ENCODE data around the gene PWP1.
"Not testable (repeated sequence)": the region's sequence is repeated elsewhere in the genome, so short reads cannot be mapped to it uniquely, and the experiment has no call there.

PWP1 gene

DNA sequence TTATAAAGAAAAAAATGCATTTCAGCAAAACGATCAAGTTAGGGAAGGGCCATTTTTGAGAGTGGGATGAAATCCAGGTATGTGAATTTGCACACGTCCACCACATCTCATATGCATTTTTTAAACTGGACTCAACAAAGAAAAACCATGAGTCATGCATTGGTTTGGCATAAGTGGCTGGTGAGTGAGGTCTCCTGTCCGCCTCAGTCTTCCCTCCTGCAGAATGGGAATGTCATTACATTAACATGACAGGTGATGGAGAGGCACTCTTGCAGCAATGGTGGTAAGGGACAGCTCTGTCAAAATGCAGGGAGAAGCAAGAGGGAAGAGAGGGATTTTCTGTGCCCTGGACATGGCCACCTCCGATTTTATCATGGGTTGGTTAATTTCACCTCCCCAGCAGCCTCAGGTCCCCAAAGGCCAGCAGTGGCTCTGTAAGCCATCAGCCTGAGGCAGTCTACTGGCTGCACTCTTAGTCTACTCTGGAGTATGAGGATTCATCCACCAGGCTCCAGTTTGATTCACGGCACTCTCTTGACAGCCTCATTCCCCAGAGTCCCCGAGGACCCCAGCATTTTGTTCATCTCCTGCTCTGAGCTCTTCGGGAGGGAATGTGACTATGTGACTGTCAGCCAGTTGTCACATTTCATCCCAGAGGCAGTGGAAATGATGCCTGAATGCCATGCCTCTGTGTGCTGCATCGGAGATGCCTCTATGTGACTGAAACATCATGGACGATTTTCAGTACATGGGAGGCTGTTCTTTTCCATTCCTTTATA is 17.1 kb upstream of the PWP1 start:
- no peak for DNase-seq (ENCODE audit: low spot score)

DNA sequence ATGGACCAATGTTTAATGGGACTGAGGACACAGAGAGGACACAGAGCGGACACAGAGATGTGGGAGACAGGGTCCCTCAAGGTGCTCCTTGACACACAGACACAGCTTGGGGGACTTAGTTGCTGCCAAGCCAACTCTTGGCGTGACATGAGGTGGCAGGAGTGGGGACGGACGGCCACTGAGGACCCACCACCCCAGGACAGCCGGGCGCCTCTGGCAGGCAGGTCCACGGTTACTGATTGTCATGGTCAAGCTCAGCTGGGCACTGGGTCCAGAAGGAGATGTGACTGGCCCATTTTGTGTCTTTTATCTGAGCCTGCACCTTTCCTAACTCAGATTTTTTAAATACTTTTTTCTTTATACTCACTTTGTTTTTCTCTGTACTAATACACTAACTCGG is 15.7 kb upstream of the PWP1 start:
- no peak for DNase-seq (ENCODE audit: low spot score)

GRCh38 chr12:107670999-107671643 is 14.5 kb upstream of the PWP1 start:
- no peak for DNase-seq (ENCODE audit: low spot score)

- no peak for DNase-seq (ENCODE audit: low spot score)
Measured at GRCh38 chr12:107677671-107678070, 7.9 kb upstream of the PWP1 start.

GRCh38 chr12:107679336-107679735 is 6.3 kb upstream of the PWP1 start:
- DNase-seq (ENCODE audit: low spot score): no peak

- no peak for DNase-seq (ENCODE audit: low spot score)
Measured at GRCh38 chr12:107681455-107681835, 4.2 kb upstream of the PWP1 start.

- no peak for DNase-seq (ENCODE audit: low spot score)
Measured at GRCh38 chr12:107681836-107682820, 3.5 kb upstream of the PWP1 start.

DNA sequence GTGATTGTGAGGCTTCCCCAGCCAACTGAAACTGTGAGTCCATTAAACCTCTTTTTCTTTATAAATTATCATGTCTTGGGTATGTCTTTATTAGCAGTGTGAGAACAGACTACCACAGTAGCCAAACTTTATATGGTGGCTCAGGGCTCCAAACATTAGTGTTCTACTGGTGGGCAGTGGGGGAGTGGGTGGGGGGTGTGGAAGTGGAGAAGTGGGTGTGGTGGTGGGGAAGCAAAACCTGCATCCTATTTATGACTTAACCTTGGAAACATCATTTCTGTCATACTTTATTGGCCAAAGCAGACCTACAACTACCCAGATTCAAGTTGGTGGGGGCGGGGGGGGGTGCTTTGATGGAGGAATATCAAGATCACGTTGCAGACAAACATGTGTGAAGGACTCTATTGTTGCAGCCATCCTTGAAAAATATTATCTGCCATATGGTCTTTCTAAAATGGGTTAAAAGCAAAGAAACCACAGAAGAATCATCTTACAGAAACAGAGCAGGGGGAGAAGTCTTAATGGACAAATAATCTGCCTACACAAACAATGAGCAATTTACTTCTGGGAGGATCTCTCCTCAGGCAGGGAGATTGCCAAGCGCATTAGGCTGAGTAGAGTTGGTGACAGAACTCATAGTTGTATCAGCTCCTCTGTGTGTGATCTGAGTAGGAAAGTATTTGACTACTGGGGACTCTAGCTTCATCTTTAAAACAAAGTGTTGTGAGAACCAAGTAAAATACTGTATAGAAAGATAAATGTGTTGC is 1.4 kb upstream of the PWP1 start:
- DNase-seq (ENCODE audit: low spot score): peak; percentile 34

- peak; percentile 61 for DNase-seq (ENCODE audit: low spot score)
Measured at GRCh38 chr12:107684990-107685359, 624 bp upstream of the PWP1 start.

- DNase-seq (ENCODE audit: low spot score): peak; percentile 30
Measured at GRCh38 chr12:107695772-107696171, 10.2 kb downstream of the PWP1 start.

DNA sequence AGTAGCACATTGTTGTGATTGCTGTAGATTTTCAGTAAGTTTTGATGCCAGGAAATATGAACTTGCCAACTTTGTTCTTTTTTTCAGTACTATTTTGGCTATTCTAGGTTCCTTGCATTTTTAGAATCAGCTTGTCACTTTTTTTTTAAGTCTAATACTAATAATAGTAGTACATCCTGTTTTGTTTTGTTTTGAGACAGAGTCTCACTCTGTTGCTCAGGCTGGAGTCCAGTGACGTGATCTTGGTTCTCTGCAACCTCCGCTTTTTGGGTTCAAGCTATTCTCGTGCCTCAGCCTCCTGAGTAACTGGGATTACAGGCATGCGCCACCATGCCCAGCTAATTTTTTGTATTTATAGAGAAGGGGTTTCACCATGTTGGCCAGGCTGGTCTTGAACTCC is 16.5 kb downstream of the PWP1 start:
- no peak for DNase-seq (ENCODE audit: low spot score)

DNA sequence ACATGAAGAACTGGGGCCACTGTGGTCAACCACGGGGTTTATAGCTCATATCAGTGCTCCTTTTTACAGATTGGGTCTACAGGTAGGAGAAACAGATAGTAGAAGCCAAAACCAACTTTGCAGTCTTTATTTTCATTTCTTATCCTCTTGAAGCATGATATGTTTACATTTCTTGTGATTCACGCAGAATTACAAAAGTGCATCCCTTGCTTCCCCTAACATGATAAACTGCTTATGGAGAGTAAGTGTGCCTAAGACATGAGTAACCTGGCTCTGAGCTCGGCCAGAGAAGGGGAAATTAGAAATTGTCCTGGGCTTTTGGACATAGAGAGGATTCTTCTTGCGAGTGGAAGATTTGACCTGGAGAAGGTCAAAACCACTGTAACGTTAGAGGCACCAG is 18.4 kb downstream of the PWP1 start:
- DNase-seq (ENCODE audit: low spot score): no peak

DNA sequence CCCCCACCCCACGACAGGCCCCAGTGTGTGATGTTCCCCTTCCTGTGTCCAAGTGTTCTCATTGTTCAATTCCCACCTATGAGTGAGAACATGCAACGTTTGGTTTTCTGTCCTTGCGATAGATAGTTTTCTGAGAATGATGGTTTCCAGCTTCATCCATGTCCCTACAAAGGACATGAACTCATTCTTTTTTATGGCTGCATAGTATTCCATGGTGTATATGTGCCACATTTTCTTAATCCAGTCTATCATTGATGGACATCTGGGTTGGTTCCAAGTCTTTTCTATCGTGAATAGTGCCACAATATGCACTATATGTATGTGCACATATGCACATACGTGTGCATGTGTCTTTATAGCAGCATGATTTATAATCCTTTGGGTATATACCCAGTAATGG is 19.9 kb downstream of the PWP1 start:
- DNase-seq (ENCODE audit: low spot score): not testable (repeated sequence)

DNA sequence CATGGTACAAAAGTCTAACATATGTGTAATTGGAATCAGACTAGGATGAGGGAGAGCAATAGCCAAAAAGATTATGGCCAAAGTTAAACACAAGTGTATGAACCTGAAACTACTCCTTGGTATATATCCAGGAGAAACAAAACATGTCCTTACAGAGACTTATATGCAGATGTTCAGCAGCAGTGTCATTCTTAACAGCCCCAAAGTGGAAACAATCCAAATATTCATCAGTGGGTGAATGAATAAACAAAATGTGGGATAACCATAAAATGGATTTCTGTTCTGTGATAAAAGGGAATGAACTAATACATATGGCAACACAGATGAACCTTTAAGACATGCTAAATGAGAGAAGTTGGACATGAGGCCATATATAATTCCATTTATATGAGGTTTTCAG is 30.2 kb downstream of the PWP1 start:
- DNase-seq (ENCODE audit: low spot score): no peak

GRCh38 chr12:107718606-107719005 is 33.0 kb downstream of the PWP1 start:
- DNase-seq (ENCODE audit: low spot score): no peak

DNA sequence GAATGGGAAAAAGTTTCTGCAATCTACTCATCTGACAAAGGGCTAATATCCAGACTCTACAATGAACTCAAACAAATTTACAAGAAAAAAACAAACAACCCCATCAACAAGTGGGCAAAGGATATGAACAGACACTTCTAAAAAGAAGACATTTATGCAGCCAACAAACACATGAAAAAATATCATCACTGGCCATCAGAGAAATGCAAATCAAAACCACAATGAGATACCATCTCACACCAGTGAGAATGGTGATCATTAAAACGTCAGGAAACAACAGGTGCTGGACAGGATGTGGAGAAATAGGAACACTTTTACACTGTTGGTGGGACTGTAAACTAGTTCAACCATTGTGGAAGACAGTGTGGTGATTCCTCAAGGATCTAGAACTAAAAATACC is 41.7 kb downstream of the PWP1 start:
- not testable (repeated sequence) for DNase-seq (ENCODE audit: low spot score)

DNA sequence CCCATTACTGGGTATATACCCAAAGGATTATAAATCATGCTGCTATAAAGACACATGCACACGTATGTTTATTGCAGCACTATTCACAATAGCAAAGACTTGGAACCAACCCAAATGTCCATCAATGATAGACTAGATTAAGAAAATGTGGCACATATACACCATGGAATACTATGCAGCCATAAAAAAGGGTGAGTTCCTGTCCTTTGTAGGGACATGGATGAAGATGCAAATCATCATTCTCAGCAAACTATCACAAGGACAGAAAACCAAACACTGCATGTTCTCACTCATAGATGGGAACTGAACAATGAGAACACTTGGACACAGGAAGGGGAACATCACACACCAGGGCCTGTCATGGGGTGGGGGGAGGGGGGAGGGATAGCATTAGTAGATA is 42.1 kb downstream of the PWP1 start:
- DNase-seq (ENCODE audit: low spot score): not testable (repeated sequence)

GRCh38 chr12:107730618-107731341 is 45.2 kb downstream of the PWP1 start:
- no peak for DNase-seq (ENCODE audit: low spot score)

GRCh38 chr12:107731366-107731765 is 45.8 kb downstream of the PWP1 start:
- no peak for DNase-seq (ENCODE audit: low spot score)

GRCh38 chr12:107732365-107732764 is 46.8 kb downstream of the PWP1 start:
- no peak for DNase-seq (ENCODE audit: low spot score)

DNA sequence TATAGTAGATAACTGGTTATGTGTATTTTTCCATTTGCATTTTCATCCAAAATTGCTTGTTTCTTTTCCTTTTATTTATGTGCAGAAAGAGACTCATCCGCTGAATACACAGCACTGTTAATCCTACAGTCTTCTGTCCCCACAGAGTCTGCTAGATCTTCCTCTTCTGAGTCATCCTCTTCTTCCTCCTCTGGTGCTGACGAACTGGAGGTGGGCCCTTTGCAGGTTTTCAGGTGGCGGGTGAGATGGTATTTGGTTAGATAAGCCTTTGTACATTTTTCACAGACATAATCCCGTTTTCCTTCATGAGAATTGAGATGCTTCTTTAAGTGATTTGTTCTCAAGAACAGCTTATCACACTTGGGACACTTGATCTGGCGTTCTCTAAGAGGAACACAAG is 48.5 kb downstream of the PWP1 start:
- no peak for DNase-seq (ENCODE audit: low spot score)
